Lung (tissue), 12 donors: ENCODE measurements around the gene BRI3BP. TPM values are rescaled to one million over a fixed set of nuclear protein-coding genes. Genes with fewer than 3 reads are reported as not detected.

Source experiments
- ATAC-seq: fragments of 200-7000 bp; cut with Tn5 transposase; one replicate; pipeline ENCODE4 v1.9.1; 2020; ENCODE audit warnings: moderate number of reproducible peaks; ENCODE audit not compliant: insufficient read depth, low FRiP score
- DNase-seq, 3 donors: peaks; one replicate each; pipeline ENCODE4 v3.0.0-alpha.2; 2013 to 2017
- H3K27ac ChIP-seq, 2 donors: one replicate each; pipeline ENCODE4 v1.5.1; 2013; ENCODE audit warnings: mild to moderate bottlenecking in 2 of 2, moderate library complexity in 2 of 2, control low read depth in 1 of 2, inconsistent platforms in 1 of 2, low read depth in 1 of 2, low read length in 1 of 2
- H3K27me3 ChIP-seq, 3 donors: one replicate each; pipeline ENCODE4 v1.5.1; 2013; ENCODE audit warnings: low read length in 2 of 3; ENCODE audit not compliant: control insufficient read depth in 3 of 3, insufficient read depth in 3 of 3
- H3K36me3 ChIP-seq, 4 donors: one replicate each; pipeline ENCODE4 v1.5.1; 2013; ENCODE audit warnings: low read length in 4 of 4, mild to moderate bottlenecking in 1 of 4, moderate library complexity in 1 of 4; ENCODE audit not compliant: control insufficient read depth in 4 of 4, insufficient read depth in 4 of 4
- H3K4me1 ChIP-seq, 5 donors: one replicate each; pipeline ENCODE4 v1.5.1; 2013; ENCODE audit warnings: low read length in 5 of 5, mild to moderate bottlenecking in 2 of 5, moderate library complexity in 1 of 5; ENCODE audit not compliant: control insufficient read depth in 5 of 5, insufficient read depth in 5 of 5
- H3K4me3 ChIP-seq: one replicate; pipeline ENCODE4 v1.5.1; 2013; ENCODE audit warnings: mild to moderate bottlenecking, control low read depth, moderate library complexity
- H3K9ac ChIP-seq, 2 donors: one replicate each; pipeline ENCODE4 v1.5.1; 2013; ENCODE audit warnings: low read length in 2 of 2, control low read depth in 1 of 2; ENCODE audit not compliant: insufficient read depth in 1 of 2
- H3K9me3 ChIP-seq, 4 donors: one replicate each; pipeline ENCODE4 v1.5.1; 2013; ENCODE audit warnings: low read length in 3 of 4, mild to moderate bottlenecking in 1 of 4, moderate library complexity in 1 of 4; ENCODE audit not compliant: control insufficient read depth in 4 of 4, insufficient read depth in 3 of 4
- CTCF ChIP-seq: IDR thresholded peaks from 2 replicates; pipeline ENCODE4 v1.5.1; 2012; ENCODE audit warnings: mild to moderate bottlenecking; ENCODE audit errors: control extremely low read depth, extremely low read depth
- whole genome bisulfite sequencing, 2 donors: extraction: QIAGEN DNeasy Blood & Tissue Kit; methylation state at CpG; one replicate each; pipeline ENCODE4 v1.1.7; 2013; 5-methylcytosine and 5-hydroxymethylcytosine counted together
- polyA plus RNA-seq, 2 donors: library from polyadenylated mRNA; stranded (reverse); fragments of 200-250 nt; gene quantifications; one replicate each; pipeline ENCODE4 v1.2.1, GENCODE V29; 2013
- total RNA-seq, 2 donors: library from RNA; depleted of rRNA in 1 of 2; stranded (reverse); fragments of >200 nt in 1 of 2; gene quantifications; one replicate each; pipeline ENCODE4 v1.2.1, GENCODE V29; 2014 to 2021
- donor health status: control.
- donor health status: control.
- donor health status: Bipolar disorder and iron deficiency.
- donor health status: healthy.
- donor health status: DM: yes; HTN: yes; CAD: no.

The BRI3BP gene
- total and polyA plus RNA-seq, 4 donors = 2.3 to 9.5 (median 5.5) TPM

- WGBS, 2 donors = 97% methylated on average over 17 of the region's 17 CpGs
- Histone ChIP-seq H3K27ac (no peak overlapping the region), H3K4me1 (no peaks in the 10 kb centered on the region), H3K27me3 (no peaks in the 10 kb centered on the region), H3K4me3 (no peak overlapping the region), H3K9me3 (no peaks in the 10 kb centered on the region), H3K9ac (no peak overlapping the region), H3K36me3 (peaks cover 10 to 62% (median 21%) of the 10 kb centered on the region in 4 donors)
- TF ChIP-seq CTCF = no peak
- no peak for ATAC-seq
- no peak for DNase-seq
Observed at GRCh38 chr12:124952295-124952694, 41.1 kb upstream of the BRI3BP start.

- 78 to 88% methylated on average over 8 of the region's 8 CpGs for WGBS, 2 donors
Observed at GRCh38 chr12:124952801-124953200, 40.6 kb upstream of the BRI3BP start.

GRCh38 chr12:124953689-124954405, 39.6 kb upstream of the BRI3BP start:
- no peaks in the 10 kb centered on the region for H3K9me3 ChIP-seq
- DNase-seq (no peak), ATAC-seq (no peak)
- 92 to 96% methylated on average over 32 of the region's 32 CpGs for WGBS, 2 donors
- no peak overlapping the region for H3K9ac ChIP-seq
- H3K4me3 ChIP-seq = no peak overlapping the region
- H3K27me3 ChIP-seq = no peaks in the 10 kb centered on the region
- H3K4me1 ChIP-seq = no peaks in the 10 kb centered on the region
- H3K36me3 ChIP-seq = peaks cover 10 to 53% (median 17%) of the 10 kb centered on the region in 4 donors
- no peak for TF ChIP-seq CTCF
- H3K27ac ChIP-seq = no peak overlapping the region

More at GRCh38 chr12:124952801-124953200, 40.6 kb upstream of the BRI3BP start:
- Histone ChIP-seq H3K4me1 (no peaks in the 10 kb centered on the region), H3K27ac (no peak overlapping the region), H3K36me3 (peaks cover 10 to 58% (median 19%) of the 10 kb centered on the region in 4 donors), H3K27me3 (no peaks in the 10 kb centered on the region), H3K9ac (no peak overlapping the region), H3K9me3 (no peaks in the 10 kb centered on the region), H3K4me3 (no peak overlapping the region)
- DNase-seq = no peak
- no peak for ATAC-seq
- no peak for TF ChIP-seq CTCF
